Ovary (tissue), 9 donors: ENCODE data around the gene COL5A1. TPM values are rescaled to one million over a fixed set of nuclear protein-coding genes. Genes with fewer than 3 reads are reported as not detected.

Experiments
- DNase-seq, 5 donors: peaks; one replicate each; pipeline ENCODE4 v3.0.0-alpha.2; 2019 to 2020
- H3K27ac ChIP-seq, 2 donors: fragments of 200-600 bp; one replicate each; pipeline versions ENCODE4 v1.5.1 to v1.8.0; 2019 to 2022
- H3K27me3 ChIP-seq: fragments of 200-600 bp; one replicate; pipeline ENCODE4 v1.8.0; 2022
- H3K36me3 ChIP-seq: fragments of 200-600 bp; sonication (generic); one replicate; pipeline ENCODE4 v1.5.1; 2019
- H3K4me1 ChIP-seq: one replicate; pipeline ENCODE4 v1.8.1; 2013; ENCODE audit warnings: mild to moderate bottlenecking, moderate library complexity; ENCODE audit not compliant: insufficient read depth
- H3K4me3 ChIP-seq: fragments of 200-600 bp; sonication (generic); one replicate; pipeline ENCODE4 v1.5.1; 2017
- H3K9me3 ChIP-seq, 2 donors: fragments of 200-600 bp in 1 of 2; sonication (generic) in 1 of 2; one replicate each; pipeline versions ENCODE4 v1.5.1 to v1.8.1; 2013 to 2019; ENCODE audit warnings: mild to moderate bottlenecking in 1 of 2, moderate library complexity in 1 of 2
- CTCF ChIP-seq, 3 donors: fragments of 450-650 bp in 2 of 3; fragments of 200-600 bp in 1 of 3; IDR thresholded peaks; one replicate each; pipeline versions ENCODE4 v1.5.1 to v1.8.0; 2016 to 2022; ENCODE audit warnings: antibody characterized with exemption in 3 of 3, mild to moderate bottlenecking in 1 of 3
- EP300 ChIP-seq: sonication (generic); formaldehyde crosslinking; IDR thresholded peaks from one replicate; pipeline ENCODE4 v1.6.1; 2017; ENCODE audit warnings: antibody characterized with exemption
- POLR2A ChIP-seq: fragments of 450-650 bp; IDR thresholded peaks from one replicate; pipeline ENCODE4 v1.6.1; 2017; ENCODE audit warnings: antibody characterized with exemption, mild to moderate bottlenecking, moderate library complexity
- WGBS, 3 donors: extraction: QIAGEN DNeasy Blood & Tissue Kit in 1 of 3; methylation state at CpG; one replicate each; pipeline versions ENCODE4 v1.1.5 to v1.1.7; 2013 to 2017; 5-methylcytosine and 5-hydroxymethylcytosine counted together
- intact Hi-C, 4 donors: fragments of 100-400 bp; cut with DNase I; formaldehyde crosslinking; loops; one replicate each; pipeline versions ENCODE4 v1.11.0 to v1.15.1; 2022 to 2023
- polyA plus RNA-seq, 2 donors: library from polyadenylated mRNA; stranded (reverse); fragments of 200-250 nt in 1 of 2; fragments of 350-450 nt in 1 of 2; fragmentation: Illumina TruSeq in 1 of 2; extraction: RNeasy Lipid Tissue Mini Kit (QIAGEN cat#74804) in 1 of 2; gene quantifications; one replicate each; pipeline ENCODE4 v1.2.3, GENCODE V29; 2013 to 2014
- total RNA-seq, 7 donors: library from RNA; depleted of rRNA in 2 of 7; stranded (reverse); fragments of >200 nt in 2 of 7; fragmentation: NEBNext Ultra II Directional in 3 of 7; extraction: Animal tissue kit (Norgen Biotek cat#: 25700) in 3 of 7; gene quantifications; one replicate each; pipeline versions ENCODE4 v1.1.0 to v1.2.4, GENCODE V29; 2016 to 2023
- donor health status: DM: no; HTN: no; CAD: no; lungs with moderate emphysema.
- donor health status: DM: no; HTN: no; CAD: no.
- donor health status: Bipolar disorder and iron deficiency.
- donor health status: DM: yes; HTN: yes; CAD: no.
- donor health status: DM: no; HTN: no; CAD: no.
- donor health status: DM: yes; HTN: yes; CAD: no.

Gene COL5A1
- total and polyA plus RNA-seq, 9 donors = 28.1 to 117 (median 54.6) TPM

- Histone ChIP-seq H3K4me3 (no peak overlapping the region), H3K9me3 (no peaks in the 10 kb centered on the region), H3K27ac (peak overlapping the region in 1 of 2 donors; percentile 71), H3K4me1 (peaks cover 46% of the 10 kb centered on the region), H3K36me3 (no peaks in the 10 kb centered on the region), H3K27me3 (no peaks in the 10 kb centered on the region)
- WGBS, 3 donors = 56 to 59% (median 56%) methylated on average over 15 to 16 of the region's 16 CpGs
- TF ChIP-seq CTCF (IDR thresholded peaks at IDR 0.05) (no peak), EP300 (no peak), POLR2A (no peak)
- peak in 1 of 5 donors; percentile 37 for DNase-seq
- intact Hi-C loops = loop anchor here in 1 of 4 donors (10.0 kb wide), 1 partner anchor 559 kb away; no protein-coding TSS in a partner anchor
Measured at GRCh38 chr9:134733480-134734232, 92.1 kb downstream of the COL5A1 start.

- H3K36me3 ChIP-seq = no peaks in the 10 kb centered on the region
- no peaks in the 10 kb centered on the region for H3K9me3 ChIP-seq
- H3K27ac ChIP-seq = peak overlapping the region in 1 of 2 donors; percentile 71
- no peaks in the 10 kb centered on the region for H3K27me3 ChIP-seq
- intact Hi-C loops = loop anchor here in 1 of 4 donors (10.0 kb wide), 1 partner anchor 559 kb away; no protein-coding TSS in a partner anchor
- H3K4me3 ChIP-seq = no peak overlapping the region
- H3K4me1 ChIP-seq = peaks cover 46% of the 10 kb centered on the region
- TF ChIP-seq CTCF (IDR thresholded peaks at IDR 0.05) (no peak), EP300 (no peak), POLR2A (no peak)
- peak; percentile 67 to 84 (median 74) for DNase-seq
- 19 to 33% (median 31%) methylated on average over 8 of the region's 8 CpGs for WGBS, 3 donors
Measured at GRCh38 chr9:134734270-134734669, 92.7 kb downstream of the COL5A1 start.

- peak overlapping the region; percentile 8 to 41 for H3K27ac ChIP-seq
- H3K27me3 ChIP-seq = no peaks in the 10 kb centered on the region
- intact Hi-C loops = loop anchor here (2.0 to 10.0 kb wide), 7 partner anchors 33 to 561 kb away; partner anchors contain the start of gene COL5A1 (in 1 of the 4)
- DNase-seq = peak; percentile 69 to 83 (median 77)
- TF ChIP-seq CTCF (IDR thresholded peaks at IDR 0.05) (no peak), EP300 (no peak), POLR2A (no peak)
- no peaks in the 10 kb centered on the region for H3K36me3 ChIP-seq
- 22 to 38% (median 27%) methylated on average over 18 to 20 of the region's 20 CpGs for WGBS, 3 donors
- no peaks in the 10 kb centered on the region for H3K9me3 ChIP-seq
- no peak overlapping the region for H3K4me3 ChIP-seq
- peaks cover 41% of the 10 kb centered on the region for H3K4me1 ChIP-seq
Measured at GRCh38 chr9:134735441-134736175, 94.0 kb downstream of the COL5A1 start.

- Histone ChIP-seq H3K27ac (no peak overlapping the region), H3K9me3 (no peaks in the 10 kb centered on the region), H3K4me1 (peaks cover 36% of the 10 kb centered on the region), H3K4me3 (no peak overlapping the region), H3K36me3 (no peaks in the 10 kb centered on the region), H3K27me3 (no peaks in the 10 kb centered on the region)
- WGBS, 3 donors = 84 to 86% (median 85%) methylated on average over 18 of the region's 18 CpGs
- intact Hi-C loops = loop anchor here (2.0 to 10.0 kb wide), 7 partner anchors 35 to 562 kb away; partner anchors contain the start of gene COL5A1 (in 1 of the 4)
- DNase-seq = peak in 1 of 5 donors; percentile 27
- TF ChIP-seq CTCF (IDR thresholded peaks at IDR 0.05) = no peak
- TF ChIP-seq POLR2A = no peak
Measured at GRCh38 chr9:134736791-134737497, 95.3 kb downstream of the COL5A1 start.
